WTC11 (cell line): ENCODE results near the gene STK25. TPM values are rescaled to one million over a fixed set of nuclear protein-coding genes. Genes with fewer than 3 reads are reported as not detected.

ENCODE experiments used
- ATAC-seq: fragments of 200-7000 bp; cut with Tn5 transposase; 2 replicates; pipeline ENCODE4 v1.10.0; 2021; ENCODE audit warnings: mild to moderate bottlenecking, moderate library complexity
- CTCF ChIA-PET: fragments of 300-600 bp; sonication (Branson Sonifier 250); formaldehyde crosslinking; loops from one replicate; lab custom pipeline; 2021; ENCODE audit warnings: antibody characterized with exemption; lab: Charles Lee
- POLR2A ChIA-PET: fragments of 350-600 bp; sonication (Branson Sonifier 250); formaldehyde crosslinking; loops from one replicate; lab custom pipeline; 2021; ENCODE audit warnings: antibody characterized with exemption; lab: Charles Lee
- DNase-seq: peaks from one replicate; pipeline ENCODE4 v3.0.0; 2021; ENCODE audit warnings: low spot score
- H3K27ac Mint-ChIP-seq: 2 replicates; pipeline ENCODE4 v1.8.0; 2021; ENCODE audit warnings: mixed read lengths
- H3K27me3 Mint-ChIP-seq: 2 replicates; pipeline ENCODE4 v1.8.0; 2021; ENCODE audit warnings: low read depth, mild to moderate bottlenecking, moderate library complexity, mixed read lengths
- H3K36me3 Mint-ChIP-seq: 2 replicates; pipeline ENCODE4 v1.8.0; 2021; ENCODE audit warnings: mixed read lengths
- H3K4me1 Mint-ChIP-seq: 2 replicates; pipeline ENCODE4 v1.8.0; 2022; ENCODE audit warnings: mixed read lengths
- H3K4me3 Mint-ChIP-seq: 2 replicates; pipeline ENCODE4 v1.8.0; 2021; ENCODE audit warnings: mild to moderate bottlenecking, moderate library complexity, mixed read lengths
- H3K9me3 Mint-ChIP-seq: 2 replicates; pipeline ENCODE4 v1.8.0; 2021; ENCODE audit warnings: mixed read lengths
- E2F1 ChIP-seq: sonication (generic); formaldehyde crosslinking; IDR thresholded peaks from 2 replicates; pipeline ENCODE4 v1.8.0; 2022; ENCODE audit warnings: mild to moderate bottlenecking, missing genetic modification reagents
- ERG ChIP-seq: fragments of 250-450 bp; sonication (Bioruptor Pico); IDR thresholded peaks from 2 replicates; pipeline ENCODE4 v1.8.0; 2021; ENCODE audit warnings: mild to moderate bottlenecking
- FOXP4 ChIP-seq: sonication (generic); formaldehyde crosslinking; IDR thresholded peaks from 2 replicates; pipeline ENCODE4 v1.8.0; 2022; ENCODE audit warnings: mild to moderate bottlenecking, missing genetic modification reagents
- GRHL2 ChIP-seq: fragments of 250-450 bp; sonication (Bioruptor Pico); IDR thresholded peaks from 2 replicates; pipeline ENCODE4 v1.8.0; 2022; ENCODE audit warnings: mild to moderate bottlenecking, moderate library complexity; ENCODE audit not compliant: insufficient replicate concordance, severe bottlenecking
- HMGA2 ChIP-seq: fragments of 250-450 bp; sonication (Bioruptor Pico); IDR thresholded peaks from 2 replicates; pipeline ENCODE4 v1.4.0; 2021; ENCODE audit warnings: mild to moderate bottlenecking, moderate library complexity
- KAT7 ChIP-seq: sonication (generic); formaldehyde crosslinking; IDR thresholded peaks from 2 replicates; pipeline ENCODE4 v1.8.1; 2023; ENCODE audit warnings: missing genetic modification reagents, mild to moderate bottlenecking, borderline replicate concordance
- NFYB ChIP-seq: sonication (generic); formaldehyde crosslinking; conservative IDR thresholded peaks from 2 replicates; pipeline ENCODE4 v1.8.0; 2022; ENCODE audit warnings: low read depth, missing genetic modification reagents
- PRDM15 ChIP-seq: sonication (generic); formaldehyde crosslinking; IDR thresholded peaks from 2 replicates; pipeline ENCODE4 v1.8.0; 2022; ENCODE audit warnings: missing genetic modification reagents
- PREB ChIP-seq: sonication (generic); formaldehyde crosslinking; IDR thresholded peaks from 2 replicates; pipeline ENCODE4 v1.8.1; 2022; ENCODE audit warnings: mild to moderate bottlenecking, missing genetic modification reagents, moderate library complexity, borderline replicate concordance
- PRRX2 ChIP-seq: fragments of 250-450 bp; sonication (Bioruptor Pico); IDR thresholded peaks from 2 replicates; pipeline ENCODE4 v1.8.0; 2021; ENCODE audit warnings: mild to moderate bottlenecking
- TCF7 ChIP-seq: sonication (generic); formaldehyde crosslinking; IDR thresholded peaks from 2 replicates; pipeline ENCODE4 v1.8.0; 2022; ENCODE audit warnings: mild to moderate bottlenecking, low read depth, missing genetic modification reagents, moderate library complexity
- ZNF138 ChIP-seq: sonication (generic); formaldehyde crosslinking; conservative IDR thresholded peaks from 2 replicates; pipeline ENCODE4 v1.8.1; 2022; ENCODE audit warnings: mild to moderate bottlenecking, moderate library complexity, missing genetic modification reagents
- ZNF263 ChIP-seq: sonication (generic); formaldehyde crosslinking; IDR thresholded peaks from 2 replicates; pipeline ENCODE4 v1.8.1; 2022; ENCODE audit warnings: low read depth, mild to moderate bottlenecking, moderate library complexity, missing genetic modification reagents
- ZNF423 ChIP-seq: fragments of 250-450 bp; sonication (Bioruptor Pico); IDR thresholded peaks from 2 replicates; pipeline ENCODE4 v2.1.2; 2022; ENCODE audit warnings: mild to moderate bottlenecking, moderate library complexity
- total RNA-seq: library from RNA; stranded (reverse); gene quantifications from 3 replicates; pipeline ENCODE4 v1.2.3, GENCODE V29; 2021
- TF ChIP-seq, protein P1 (sequence below): sonication (generic); formaldehyde crosslinking; IDR thresholded peaks from 2 replicates; pipeline ENCODE4 v1.8.1; 2023; ENCODE audit warnings: mild to moderate bottlenecking, missing genetic modification reagents
- TF ChIP-seq, protein P2 (sequence below): sonication (generic); formaldehyde crosslinking; IDR thresholded peaks from 2 replicates; pipeline ENCODE4 v1.8.1; 2023; ENCODE audit warnings: mild to moderate bottlenecking, missing genetic modification reagents, moderate library complexity

Gene STK25
- total RNA-seq, 1 experiment from 2014 or later = 232 TPM

- H3K4me3 Mint-ChIP-seq = no peak overlapping the region
- no peak for ATAC-seq
- ChIA-PET POLR2A (no interaction called here), CTCF (interaction anchor here (1.1 kb wide), 1 partner anchor 42 kb away, joined by 3 read pairs; no protein-coding TSS in a partner anchor)
- H3K4me1 Mint-ChIP-seq = peaks cover 41% of the 10 kb centered on the region
- no peak overlapping the region for H3K27ac Mint-ChIP-seq
- peaks cover 12% of the 10 kb centered on the region for H3K9me3 Mint-ChIP-seq
- peaks cover 6% of the 10 kb centered on the region for H3K36me3 Mint-ChIP-seq
- TF ChIP-seq KAT7 (CRISPR knock-in tag) = no peak
- TF ChIP-seq, protein P1, sequence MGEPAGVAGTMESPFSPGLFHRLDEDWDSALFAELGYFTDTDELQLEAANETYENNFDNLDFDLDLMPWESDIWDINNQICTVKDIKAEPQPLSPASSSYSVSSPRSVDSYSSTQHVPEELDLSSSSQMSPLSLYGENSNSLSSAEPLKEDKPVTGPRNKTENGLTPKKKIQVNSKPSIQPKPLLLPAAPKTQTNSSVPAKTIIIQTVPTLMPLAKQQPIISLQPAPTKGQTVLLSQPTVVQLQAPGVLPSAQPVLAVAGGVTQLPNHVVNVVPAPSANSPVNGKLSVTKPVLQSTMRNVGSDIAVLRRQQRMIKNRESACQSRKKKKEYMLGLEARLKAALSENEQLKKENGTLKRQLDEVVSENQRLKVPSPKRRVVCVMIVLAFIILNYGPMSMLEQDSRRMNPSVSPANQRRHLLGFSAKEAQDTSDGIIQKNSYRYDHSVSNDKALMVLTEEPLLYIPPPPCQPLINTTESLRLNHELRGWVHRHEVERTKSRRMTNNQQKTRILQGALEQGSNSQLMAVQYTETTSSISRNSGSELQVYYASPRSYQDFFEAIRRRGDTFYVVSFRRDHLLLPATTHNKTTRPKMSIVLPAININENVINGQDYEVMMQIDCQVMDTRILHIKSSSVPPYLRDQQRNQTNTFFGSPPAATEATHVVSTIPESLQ (CRISPR knock-in tag) = no peak
- no peak for TF ChIP-seq ZNF423 (CRISPR knock-in tag)
- TF ChIP-seq HMGA2 (CRISPR knock-in tag) = no peak
- no peak for TF ChIP-seq E2F1 (CRISPR knock-in tag)
- no peak for TF ChIP-seq ZNF138 (CRISPR knock-in tag)
- TF ChIP-seq TCF7 (CRISPR knock-in tag) = no peak
- no peak for TF ChIP-seq NFYB (CRISPR knock-in tag)
- TF ChIP-seq GRHL2 (CRISPR knock-in tag) = no peak
- TF ChIP-seq ERG = no peak
- no peak for TF ChIP-seq PRRX2 (CRISPR knock-in tag)
- TF ChIP-seq PRDM15 = no peak
- TF ChIP-seq PREB (CRISPR knock-in tag) = no peak
- TF ChIP-seq, protein P2, sequence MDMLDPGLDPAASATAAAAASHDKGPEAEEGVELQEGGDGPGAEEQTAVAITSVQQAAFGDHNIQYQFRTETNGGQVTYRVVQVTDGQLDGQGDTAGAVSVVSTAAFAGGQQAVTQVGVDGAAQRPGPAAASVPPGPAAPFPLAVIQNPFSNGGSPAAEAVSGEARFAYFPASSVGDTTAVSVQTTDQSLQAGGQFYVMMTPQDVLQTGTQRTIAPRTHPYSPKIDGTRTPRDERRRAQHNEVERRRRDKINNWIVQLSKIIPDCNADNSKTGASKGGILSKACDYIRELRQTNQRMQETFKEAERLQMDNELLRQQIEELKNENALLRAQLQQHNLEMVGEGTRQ (CRISPR knock-in tag) = no peak
- no peak for TF ChIP-seq ZNF263 (CRISPR knock-in tag)
- no peak for TF ChIP-seq FOXP4 (CRISPR knock-in tag)
- H3K27me3 Mint-ChIP-seq = peaks cover 4% of the 10 kb centered on the region; the same call in 1 of the 2 replicates
- no peak for DNase-seq
These were observed 45.1 kb upstream of the STK25 start for GRCh38 chr2:241553512-241553830.
